Stimulated activated naive B cell treated with anti-CD40 and anti-IgM and Interleukin-4, amounts not matched to agents 10 μg/mL and 1 μg/mL and 100 μg/mL, for 72 hours (primary cell): Measurements from ENCODE around the gene HDAC9.
A peak's percentile ranks its signal among the peaks of the same experiment; 100 is the strongest.
"Not testable (repeated sequence)": the region's sequence is repeated elsewhere in the genome, so short reads cannot be mapped to it uniquely, and the experiment has no call there.

Source experiments
- ATAC-seq, 2 donors: fragments of 150-1000 bp; cut with Tn5 transposase; replicated peaks; 2 replicates each; pipeline ENCODE4 v1.10.0; 2021; ENCODE audit warnings: moderate library complexity in 1 of 2
- DNase-seq: peaks from one replicate; pipeline ENCODE4 v3.0.0; 2021
- H3K27ac Mint-ChIP-seq: one replicate; pipeline ENCODE4 v1.8.0; 2022; ENCODE audit warnings: mild to moderate bottlenecking, mixed read lengths
- H3K27me3 Mint-ChIP-seq, 2 donors: one replicate each; pipeline ENCODE4 v1.8.0; 2022; ENCODE audit warnings: mixed read lengths in 2 of 2
- H3K36me3 Mint-ChIP-seq, 2 donors: one replicate each; pipeline ENCODE4 v1.8.0; 2022; ENCODE audit warnings: mixed read lengths in 2 of 2, mild to moderate bottlenecking in 1 of 2
- H3K4me1 Mint-ChIP-seq, 2 donors: one replicate each; pipeline ENCODE4 v1.8.0; 2022; ENCODE audit warnings: mixed read lengths in 2 of 2, mild to moderate bottlenecking in 1 of 2
- H3K4me3 Mint-ChIP-seq, 2 donors: one replicate each; pipeline ENCODE4 v1.8.0; 2022; ENCODE audit warnings: mild to moderate bottlenecking in 2 of 2, mixed read lengths in 2 of 2, moderate library complexity in 1 of 2
- H3K9me3 Mint-ChIP-seq, 2 donors: one replicate each; pipeline ENCODE4 v1.8.0; 2022; ENCODE audit warnings: mixed read lengths in 2 of 2, mild to moderate bottlenecking in 1 of 2

Gene HDAC9

DNA sequence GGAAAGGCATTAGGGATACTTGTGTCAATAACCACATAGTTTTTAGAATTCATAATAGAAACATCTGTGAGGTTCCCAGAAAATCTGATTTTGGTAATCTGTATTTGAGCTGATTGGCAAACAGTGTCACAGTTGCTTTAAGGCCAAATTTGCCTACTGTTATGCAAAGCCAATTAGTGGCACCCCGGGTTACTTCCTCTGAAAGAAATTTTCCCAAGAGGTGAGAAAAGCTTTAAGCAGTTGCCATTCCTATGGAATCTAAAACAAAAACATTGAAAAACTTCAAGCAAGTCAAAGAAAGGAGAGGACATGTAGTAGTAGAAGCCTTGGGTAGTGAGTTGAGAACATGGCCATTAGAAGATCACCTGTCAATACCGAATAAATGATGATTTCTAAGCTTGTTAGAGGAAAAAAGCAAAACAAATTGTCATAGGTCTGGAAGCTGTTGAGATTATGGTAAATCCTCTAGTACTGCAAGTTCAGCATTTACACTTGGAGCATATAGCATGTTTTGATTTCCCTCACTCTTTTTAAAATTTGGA lies 445.1 kb downstream of the HDAC9 start:
- no peak for DNase-seq
- no peak for ATAC-seq
- Mint-ChIP-seq H3K27ac (no peak overlapping the region), H3K27me3 (no peaks in the 10 kb centered on the region), H3K4me3 (no peak overlapping the region), H3K9me3 (no peaks in the 10 kb centered on the region), H3K36me3 (peaks cover 6 to 9% of the 10 kb centered on the region in 2 donors), H3K4me1 (no peaks in the 10 kb centered on the region)

DNA sequence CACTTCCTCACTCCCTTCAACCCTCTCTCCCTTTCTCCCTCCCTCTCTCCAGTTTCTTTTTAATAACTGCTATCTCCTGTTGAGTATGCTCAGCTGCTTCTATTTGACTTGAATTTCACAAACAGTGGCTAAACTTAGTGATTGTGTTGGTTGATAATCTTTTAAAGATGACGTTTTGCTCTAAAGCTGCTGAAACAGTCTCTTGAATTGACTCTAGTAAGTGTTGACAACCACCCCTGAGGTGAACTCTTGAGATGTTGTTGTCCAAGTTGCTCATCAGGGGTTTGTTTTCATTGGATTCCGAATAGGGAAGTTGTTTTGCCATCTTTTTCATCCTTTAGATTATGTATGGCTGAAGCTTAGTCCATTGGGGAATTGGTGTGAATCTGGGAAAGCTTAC lies 445.7 kb downstream of the HDAC9 start:
- ATAC-seq: no peak
- Mint-ChIP-seq H3K36me3 (peaks cover 6% of the 10 kb centered on the region in 2 donors), H3K4me3 (no peak overlapping the region), H3K27ac (no peak overlapping the region), H3K9me3 (no peaks in the 10 kb centered on the region), H3K27me3 (no peaks in the 10 kb centered on the region), H3K4me1 (no peaks in the 10 kb centered on the region)
- DNase-seq: no peak

DNA sequence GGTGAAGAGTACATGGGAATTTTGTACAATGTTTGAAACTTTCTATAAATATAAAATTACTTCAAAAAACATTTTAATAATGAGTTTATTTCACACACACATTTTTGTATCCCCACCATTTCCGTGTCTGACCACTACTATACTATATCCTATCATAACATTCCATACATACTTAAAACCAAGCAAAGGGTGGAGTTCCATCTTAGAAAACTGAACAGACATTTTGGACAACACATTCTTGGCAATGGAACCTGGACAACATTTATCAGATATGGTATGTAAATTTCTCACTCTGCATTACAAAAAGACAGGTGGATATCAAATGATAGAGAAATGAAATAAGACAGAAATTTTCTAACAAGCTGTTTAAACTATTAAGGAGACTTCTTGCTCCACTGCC lies 453.0 kb downstream of the HDAC9 start:
- H3K4me1 Mint-ChIP-seq: no peaks in the 10 kb centered on the region

GRCh38 chr7:18952846-18953245 lies 457.3 kb downstream of the HDAC9 start:
- Mint-ChIP-seq H3K27ac (no peak overlapping the region), H3K27me3 (no peaks in the 10 kb centered on the region)

More for the DNA sequence above, 453.0 kb downstream of the HDAC9 start:
- ATAC-seq: no peak
- no peaks in the 10 kb centered on the region for H3K9me3 Mint-ChIP-seq
- H3K27ac Mint-ChIP-seq: no peak overlapping the region
- no peaks in the 10 kb centered on the region for H3K27me3 Mint-ChIP-seq
- peaks cover 5 to 9% of the 10 kb centered on the region in 2 donors for H3K36me3 Mint-ChIP-seq
- H3K4me3 Mint-ChIP-seq: no peak overlapping the region
- DNase-seq: no peak

DNA sequence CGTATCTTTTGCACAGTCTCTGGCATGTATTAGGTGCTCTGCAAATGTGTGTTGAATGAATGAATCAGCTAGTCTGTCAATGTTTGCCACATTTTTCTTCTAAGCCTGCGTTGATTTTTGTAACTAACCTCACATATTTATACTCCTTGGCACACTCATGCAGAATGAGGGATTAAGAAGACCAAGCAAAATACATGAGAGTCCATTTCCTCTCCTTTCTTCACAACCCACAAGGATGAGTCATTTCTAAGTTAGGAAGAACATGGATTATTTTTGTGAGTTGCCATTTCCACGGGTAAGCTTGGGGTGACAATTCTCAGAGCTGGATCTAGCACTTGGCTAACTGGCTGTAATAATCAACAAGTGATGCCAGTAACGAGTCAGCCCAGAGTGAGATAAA lies 463.1 kb downstream of the HDAC9 start:
- no peaks in the 10 kb centered on the region for H3K27me3 Mint-ChIP-seq
- peaks cover 0 to 3% of the 10 kb centered on the region in 2 donors for H3K9me3 Mint-ChIP-seq
- H3K4me3 Mint-ChIP-seq: no peak overlapping the region
- ATAC-seq: no peak
- H3K27ac Mint-ChIP-seq: no peak overlapping the region
- no peaks in the 10 kb centered on the region for H3K4me1 Mint-ChIP-seq
- no peak for DNase-seq
- peaks cover 9 to 15% of the 10 kb centered on the region in 2 donors for H3K36me3 Mint-ChIP-seq

More at GRCh38 chr7:18952846-18953245, 457.3 kb downstream of the HDAC9 start:
- no peak for DNase-seq
- ATAC-seq: no peak
- Mint-ChIP-seq H3K4me1 (no peaks in the 10 kb centered on the region), H3K4me3 (no peak overlapping the region), H3K36me3 (peaks cover 11 to 15% of the 10 kb centered on the region in 2 donors), H3K9me3 (peaks cover 0 to 3% of the 10 kb centered on the region in 2 donors)

DNA sequence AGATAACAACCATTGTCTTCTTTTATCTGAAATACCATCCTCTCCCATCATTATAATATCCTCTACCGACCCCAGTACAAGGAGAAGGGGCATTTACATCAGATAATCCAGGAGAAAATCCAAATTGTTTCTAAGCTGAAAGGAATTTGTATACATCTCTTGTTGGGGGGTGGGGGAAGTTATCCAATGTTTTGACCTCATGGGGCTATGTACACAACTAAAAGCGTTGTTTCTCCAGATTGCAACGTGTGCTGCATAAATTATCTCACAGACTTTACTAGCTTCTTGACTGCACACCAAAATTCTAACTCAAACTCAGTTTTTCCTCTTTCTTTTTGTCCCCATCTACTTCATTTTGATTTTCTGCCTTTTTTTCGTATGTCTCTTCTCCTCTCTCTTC lies 465.2 kb downstream of the HDAC9 start:
- peaks cover 10 to 21% of the 10 kb centered on the region in 2 donors for H3K36me3 Mint-ChIP-seq
- H3K4me3 Mint-ChIP-seq: no peak overlapping the region
- H3K27me3 Mint-ChIP-seq: no peaks in the 10 kb centered on the region
- H3K27ac Mint-ChIP-seq: no peak overlapping the region
- DNase-seq (no peak), ATAC-seq (no peak)
- H3K9me3 Mint-ChIP-seq: peaks cover 0 to 3% of the 10 kb centered on the region in 2 donors
- H3K4me1 Mint-ChIP-seq: no peaks in the 10 kb centered on the region

- DNase-seq (no peak), ATAC-seq (no peak)
- Mint-ChIP-seq H3K9me3 (no peaks in the 10 kb centered on the region), H3K4me1 (no peaks in the 10 kb centered on the region), H3K27ac (no peak overlapping the region), H3K4me3 (no peak overlapping the region), H3K36me3 (peaks cover 8 to 14% of the 10 kb centered on the region in 2 donors), H3K27me3 (no peaks in the 10 kb centered on the region)
Observed at GRCh38 chr7:18962031-18962430, 466.5 kb downstream of the HDAC9 start.

GRCh38 chr7:18965657-18966056 lies 470.1 kb downstream of the HDAC9 start:
- peaks cover 9 to 14% of the 10 kb centered on the region in 2 donors for H3K36me3 Mint-ChIP-seq
- no peak overlapping the region for H3K4me3 Mint-ChIP-seq
- no peaks in the 10 kb centered on the region for H3K4me1 Mint-ChIP-seq
- no peak overlapping the region for H3K27ac Mint-ChIP-seq
- no peaks in the 10 kb centered on the region for H3K27me3 Mint-ChIP-seq
- no peak for DNase-seq
- no peaks in the 10 kb centered on the region for H3K9me3 Mint-ChIP-seq
- no peak for ATAC-seq

DNA sequence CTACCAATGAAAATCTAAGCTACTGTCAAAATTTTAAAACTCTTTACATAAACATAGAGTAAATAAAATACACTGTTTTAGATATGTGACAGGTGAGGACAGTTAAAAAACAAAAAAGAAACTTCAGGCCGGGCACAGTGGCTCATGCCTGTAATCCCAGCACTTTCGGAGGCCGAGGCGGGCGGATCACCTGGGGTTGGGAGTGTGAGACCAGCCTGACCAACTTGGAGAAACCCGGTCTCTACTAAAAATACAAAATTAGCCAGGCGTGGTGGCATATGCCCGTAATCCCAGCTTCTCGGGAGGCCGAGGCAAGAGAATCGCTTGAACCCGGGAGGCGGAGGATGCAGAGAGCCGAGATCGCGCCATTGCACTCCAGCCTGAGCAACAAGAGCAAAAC lies 472.2 kb downstream of the HDAC9 start:
- not testable (repeated sequence) for H3K27me3 Mint-ChIP-seq, H3K9me3 Mint-ChIP-seq, H3K27ac Mint-ChIP-seq, H3K4me3 Mint-ChIP-seq, H3K4me1 Mint-ChIP-seq, DNase-seq, ATAC-seq
- H3K36me3 Mint-ChIP-seq: peaks cover 9 to 10% of the 10 kb centered on the region in 2 donors

DNA sequence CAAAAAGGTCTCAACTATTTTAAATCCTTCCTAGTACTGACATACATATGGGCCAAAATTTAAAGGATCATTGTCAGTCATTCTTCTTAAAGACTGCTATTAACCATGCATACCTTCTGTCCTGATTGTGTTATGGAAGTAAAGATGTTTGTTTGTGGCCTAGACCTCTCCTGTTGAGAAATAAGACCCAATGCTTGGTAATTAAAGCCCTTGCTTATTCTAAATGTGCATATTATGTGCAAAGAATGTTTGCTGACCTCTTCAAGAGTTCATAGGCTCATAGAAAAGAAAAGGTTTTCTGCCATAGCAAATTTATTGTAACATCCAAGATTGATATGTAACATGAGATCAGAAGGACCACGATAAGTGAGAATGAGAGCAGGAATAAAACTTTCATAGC lies 476.3 kb downstream of the HDAC9 start:
- H3K27me3 Mint-ChIP-seq: no peaks in the 10 kb centered on the region
- H3K4me3 Mint-ChIP-seq: no peak overlapping the region
- no peak for ATAC-seq

GRCh38 chr7:18974803-18975202 lies 479.3 kb downstream of the HDAC9 start:
- no peaks in the 10 kb centered on the region for H3K27me3 Mint-ChIP-seq
- DNase-seq (no peak), ATAC-seq (no peak)
- no peak overlapping the region for H3K27ac Mint-ChIP-seq
- no peaks in the 10 kb centered on the region for H3K9me3 Mint-ChIP-seq
- peaks cover 19 to 28% of the 10 kb centered on the region in 2 donors for H3K36me3 Mint-ChIP-seq
- H3K4me1 Mint-ChIP-seq: no peaks in the 10 kb centered on the region
- H3K4me3 Mint-ChIP-seq: no peak overlapping the region

More for the DNA sequence above, 476.3 kb downstream of the HDAC9 start:
- Mint-ChIP-seq H3K4me1 (no peaks in the 10 kb centered on the region), H3K36me3 (peaks cover 13 to 17% of the 10 kb centered on the region in 2 donors), H3K27ac (no peak overlapping the region), H3K9me3 (no peaks in the 10 kb centered on the region)
- no peak for DNase-seq

GRCh38 chr7:18975276-18975675 lies 479.7 kb downstream of the HDAC9 start:
- H3K4me1 Mint-ChIP-seq: no peaks in the 10 kb centered on the region
- ATAC-seq (no peak), DNase-seq (no peak)
- peaks cover 20 to 28% of the 10 kb centered on the region in 2 donors for H3K36me3 Mint-ChIP-seq
- H3K27ac Mint-ChIP-seq: no peak overlapping the region
- no peaks in the 10 kb centered on the region for H3K27me3 Mint-ChIP-seq
- H3K4me3 Mint-ChIP-seq: no peak overlapping the region
- no peaks in the 10 kb centered on the region for H3K9me3 Mint-ChIP-seq

- DNase-seq (no peak), ATAC-seq (no peak)
- Mint-ChIP-seq H3K4me1 (no peaks in the 10 kb centered on the region), H3K9me3 (no peaks in the 10 kb centered on the region), H3K27me3 (no peaks in the 10 kb centered on the region), H3K36me3 (peaks cover 20 to 31% of the 10 kb centered on the region in 2 donors), H3K4me3 (no peak overlapping the region), H3K27ac (no peak overlapping the region)
Observed at GRCh38 chr7:18975689-18976280, 480.2 kb downstream of the HDAC9 start.

- H3K27me3 Mint-ChIP-seq: no peaks in the 10 kb centered on the region
Observed at GRCh38 chr7:18976715-18977471, 481.3 kb downstream of the HDAC9 start.

DNA sequence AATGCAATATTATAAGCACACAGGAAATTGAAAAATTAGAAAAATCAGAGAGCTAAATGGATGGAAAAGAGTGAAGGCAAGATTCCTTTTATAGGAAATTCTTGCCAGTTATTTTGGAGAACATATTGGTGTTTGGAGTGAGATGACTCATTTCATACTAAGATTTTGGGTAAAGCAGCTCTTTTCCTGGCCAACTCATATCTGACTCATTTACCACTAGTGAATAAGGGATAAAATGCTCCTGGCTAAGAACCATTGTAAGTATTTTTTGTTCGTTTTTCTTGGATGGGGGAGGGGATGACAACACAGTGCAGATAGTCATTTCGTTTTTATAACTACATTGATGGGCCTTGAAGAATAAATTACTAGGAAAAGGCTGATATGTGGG lies 482.6 kb downstream of the HDAC9 start:
- Mint-ChIP-seq H3K27me3 (no peaks in the 10 kb centered on the region), H3K4me1 (no peaks in the 10 kb centered on the region), H3K36me3 (peaks cover 25 to 43% of the 10 kb centered on the region in 2 donors), H3K27ac (peak overlapping the region; percentile 79), H3K4me3 (no peak overlapping the region), H3K9me3 (peaks cover 0 to 1% of the 10 kb centered on the region in 2 donors)
- ATAC-seq: no peak
- no peak for DNase-seq

More at GRCh38 chr7:18976715-18977471, 481.3 kb downstream of the HDAC9 start:
- H3K4me3 Mint-ChIP-seq: no peak overlapping the region
- ATAC-seq (no peak), DNase-seq (no peak)
- no peaks in the 10 kb centered on the region for H3K9me3 Mint-ChIP-seq
- no peaks in the 10 kb centered on the region for H3K4me1 Mint-ChIP-seq
- no peak overlapping the region for H3K27ac Mint-ChIP-seq
- peaks cover 20 to 36% of the 10 kb centered on the region in 2 donors for H3K36me3 Mint-ChIP-seq
